ENCODE measurements around the gene LHX6.

GRCh38 chr9:122232796-122233306, 4.1 kb upstream of the LHX6 start:
- no peak for TF ChIP-seq POLR2A (IDR thresholded peaks at IDR 0.05)
- TF ChIP-seq, protein P1, sequence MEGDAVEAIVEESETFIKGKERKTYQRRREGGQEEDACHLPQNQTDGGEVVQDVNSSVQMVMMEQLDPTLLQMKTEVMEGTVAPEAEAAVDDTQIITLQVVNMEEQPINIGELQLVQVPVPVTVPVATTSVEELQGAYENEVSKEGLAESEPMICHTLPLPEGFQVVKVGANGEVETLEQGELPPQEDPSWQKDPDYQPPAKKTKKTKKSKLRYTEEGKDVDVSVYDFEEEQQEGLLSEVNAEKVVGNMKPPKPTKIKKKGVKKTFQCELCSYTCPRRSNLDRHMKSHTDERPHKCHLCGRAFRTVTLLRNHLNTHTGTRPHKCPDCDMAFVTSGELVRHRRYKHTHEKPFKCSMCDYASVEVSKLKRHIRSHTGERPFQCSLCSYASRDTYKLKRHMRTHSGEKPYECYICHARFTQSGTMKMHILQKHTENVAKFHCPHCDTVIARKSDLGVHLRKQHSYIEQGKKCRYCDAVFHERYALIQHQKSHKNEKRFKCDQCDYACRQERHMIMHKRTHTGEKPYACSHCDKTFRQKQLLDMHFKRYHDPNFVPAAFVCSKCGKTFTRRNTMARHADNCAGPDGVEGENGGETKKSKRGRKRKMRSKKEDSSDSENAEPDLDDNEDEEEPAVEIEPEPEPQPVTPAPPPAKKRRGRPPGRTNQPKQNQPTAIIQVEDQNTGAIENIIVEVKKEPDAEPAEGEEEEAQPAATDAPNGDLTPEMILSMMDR (IDR thresholded peaks at IDR 0.05): no peak
- no peak for TF ChIP-seq EP300 (IDR thresholded peaks at IDR 0.05)

All from tibial nerve (tissue), 4 donors.